ENCODE data around the gene GNG7.
"Not testable (repeated sequence)": the region's sequence is repeated elsewhere in the genome, so short reads cannot be mapped to it uniquely, and the experiment has no call there.

GNG7 gene

DNA sequence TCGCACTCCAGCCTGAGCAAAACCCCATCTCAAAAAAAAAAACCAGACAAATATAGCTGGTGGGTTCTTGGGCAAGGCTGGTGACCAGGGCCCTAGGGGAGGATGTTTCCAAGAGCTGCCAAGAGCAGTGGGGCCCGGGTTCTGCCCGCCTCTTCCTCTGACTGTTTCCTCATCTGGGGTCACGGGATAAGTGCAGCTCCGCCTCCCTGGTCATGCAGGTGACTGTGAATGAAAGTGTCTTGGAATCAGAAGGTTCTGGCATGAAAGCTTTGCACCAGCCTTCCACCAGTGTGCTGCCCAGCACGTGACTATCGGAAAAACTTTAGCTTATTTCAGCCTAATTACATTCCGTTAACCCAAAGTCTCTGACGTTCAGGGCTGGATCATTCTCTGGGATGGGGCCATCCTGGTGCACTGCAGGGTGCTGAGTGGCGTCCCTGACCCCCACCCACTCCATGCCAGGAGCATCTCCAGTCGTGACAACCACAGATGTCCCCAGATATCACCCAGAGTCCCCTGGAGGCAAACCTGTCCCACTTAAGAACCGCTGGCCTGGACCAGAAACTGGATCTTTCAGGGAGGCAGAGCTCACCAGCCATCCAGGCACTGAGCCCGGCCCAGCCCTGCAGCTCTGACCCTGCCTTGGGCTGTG is 85.6 kb downstream of the GNG7 start:
- no peak for DNase-seq

DNA sequence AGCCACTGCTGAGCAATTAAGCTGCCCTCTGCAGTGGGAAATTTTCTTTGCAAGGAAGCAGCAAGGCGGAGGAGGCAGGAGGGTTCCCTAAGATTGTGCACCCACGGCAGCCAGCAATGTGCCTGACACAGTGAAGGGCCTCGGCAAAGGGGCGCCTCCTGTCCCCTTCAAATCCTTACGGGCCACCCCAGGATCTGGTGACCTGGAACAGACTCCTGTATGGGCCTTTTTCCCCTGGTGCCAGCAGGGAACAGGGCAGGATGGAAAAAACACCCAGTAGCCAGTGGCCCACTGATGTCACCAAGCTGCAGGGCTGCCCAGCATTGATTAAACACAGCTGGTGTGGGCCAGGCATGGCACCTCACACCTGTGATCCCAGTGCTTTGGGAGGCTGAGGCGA is 86.7 kb downstream of the GNG7 start:
- no peak for DNase-seq

DNA sequence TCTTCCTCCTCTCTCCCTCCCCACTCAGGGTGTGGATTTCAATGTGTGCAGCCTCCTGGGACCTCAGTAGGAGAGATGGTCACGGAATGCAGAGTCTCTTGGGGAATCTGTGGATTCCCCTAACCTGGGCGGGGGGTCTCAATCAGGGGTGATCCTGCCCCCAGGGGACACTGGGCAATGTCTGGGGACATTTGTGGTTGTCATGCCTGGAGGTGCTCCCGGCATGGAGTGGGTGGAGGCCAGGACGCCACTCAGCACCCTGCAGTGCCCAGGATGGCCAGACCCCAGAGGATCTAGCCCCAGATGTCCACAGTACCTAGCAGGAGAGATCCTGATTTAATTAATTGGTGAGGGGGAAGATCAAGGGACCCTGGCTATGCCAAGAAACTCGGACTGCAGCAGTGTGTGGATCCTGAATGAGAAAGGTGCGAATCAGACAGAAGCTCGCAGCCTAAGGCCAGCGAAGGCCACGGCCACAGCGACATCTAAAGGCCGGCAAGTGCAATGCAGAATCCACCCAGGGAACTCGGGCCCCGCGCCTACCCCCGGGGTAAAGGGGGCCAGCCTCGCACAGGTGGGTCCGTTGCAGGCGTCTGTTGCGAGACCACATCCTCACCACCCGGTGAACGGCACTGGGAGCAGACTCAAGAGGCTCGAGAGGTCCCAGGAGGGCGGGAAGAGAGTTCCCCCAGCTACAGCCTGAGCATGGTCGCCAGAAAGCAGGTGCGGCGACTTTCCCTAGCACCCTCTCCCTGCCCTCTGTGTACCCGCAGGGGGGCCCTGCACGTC is 88.8 kb downstream of the GNG7 start:
- DNase-seq = peak; percentile 66

DNA sequence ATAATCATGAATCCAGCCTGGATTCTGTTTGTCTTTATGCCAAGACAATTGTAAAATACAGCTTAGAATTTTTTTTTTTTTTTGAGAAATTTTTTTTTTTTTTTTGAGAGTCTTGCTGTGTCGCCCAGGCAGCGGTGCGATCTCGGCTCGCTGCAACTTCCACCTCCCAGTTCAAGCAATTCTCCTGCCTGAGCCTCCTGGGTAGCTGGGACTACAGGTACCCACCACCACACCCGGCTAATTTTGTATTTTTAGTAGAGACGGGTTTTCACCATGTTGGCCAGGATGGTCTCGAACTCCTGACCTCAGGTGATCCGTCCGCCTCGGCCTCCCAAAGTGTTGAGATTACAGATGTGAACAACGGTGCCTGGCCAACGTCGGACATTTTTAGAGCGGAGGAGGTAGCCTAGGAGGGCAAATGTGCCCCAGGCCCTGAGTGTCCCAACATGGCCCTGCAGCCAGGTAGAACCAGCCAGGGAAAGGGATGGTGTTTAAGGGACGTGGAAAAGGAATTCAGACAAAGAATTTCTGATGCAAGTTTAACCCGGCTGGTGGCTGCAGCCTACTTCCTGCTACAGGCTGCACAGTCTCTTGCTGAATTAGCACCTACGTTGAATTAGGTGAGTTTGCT is 89.8 kb downstream of the GNG7 start:
- DNase-seq = no peak

DNA sequence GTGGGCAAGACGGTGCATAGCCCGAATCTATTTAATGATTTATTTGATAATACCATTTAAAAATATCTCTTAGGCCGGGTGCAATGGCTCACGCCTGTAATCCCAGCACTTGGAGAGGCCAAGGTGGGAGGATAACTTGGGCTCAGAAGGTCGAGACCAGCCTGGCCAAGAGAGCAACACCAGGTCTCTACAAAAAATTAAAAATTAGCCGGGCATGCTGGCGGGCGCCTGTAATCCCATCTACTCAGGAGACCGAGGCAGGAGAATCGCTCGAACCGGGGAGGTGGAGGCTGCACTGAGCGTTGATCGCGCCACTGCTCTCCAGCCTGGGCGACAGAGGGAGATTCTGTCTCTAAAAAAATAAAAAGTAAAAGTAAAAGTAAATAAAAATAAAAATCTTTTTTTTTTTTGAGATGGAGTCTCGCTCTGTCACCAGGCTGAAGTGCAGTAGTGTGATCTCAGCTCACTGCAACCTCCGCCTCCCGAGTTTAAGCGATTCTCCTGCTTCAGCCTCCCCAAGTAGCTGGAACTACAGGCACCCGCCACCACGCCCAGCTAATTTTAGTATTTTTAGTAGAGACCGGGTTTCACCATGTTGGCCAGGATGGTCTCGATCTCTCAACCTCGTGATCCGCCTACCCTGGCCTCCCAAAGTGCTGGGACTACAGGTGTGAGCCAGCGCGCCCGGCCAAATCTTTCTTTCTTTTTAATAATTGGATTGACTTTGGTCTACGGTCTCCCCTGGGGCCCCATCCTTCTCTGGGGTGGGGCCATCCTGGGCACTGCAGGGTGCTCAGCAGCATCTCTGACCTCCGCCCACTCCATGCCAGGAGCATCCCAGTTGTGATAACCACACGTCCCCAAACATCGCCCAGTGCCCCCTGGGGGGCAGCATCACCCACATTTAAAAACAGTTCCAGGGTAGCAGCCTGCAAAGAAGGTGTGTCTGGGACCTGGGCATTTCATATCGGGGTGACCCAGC is 90.7 kb downstream of the GNG7 start:
- no peak for DNase-seq

DNA sequence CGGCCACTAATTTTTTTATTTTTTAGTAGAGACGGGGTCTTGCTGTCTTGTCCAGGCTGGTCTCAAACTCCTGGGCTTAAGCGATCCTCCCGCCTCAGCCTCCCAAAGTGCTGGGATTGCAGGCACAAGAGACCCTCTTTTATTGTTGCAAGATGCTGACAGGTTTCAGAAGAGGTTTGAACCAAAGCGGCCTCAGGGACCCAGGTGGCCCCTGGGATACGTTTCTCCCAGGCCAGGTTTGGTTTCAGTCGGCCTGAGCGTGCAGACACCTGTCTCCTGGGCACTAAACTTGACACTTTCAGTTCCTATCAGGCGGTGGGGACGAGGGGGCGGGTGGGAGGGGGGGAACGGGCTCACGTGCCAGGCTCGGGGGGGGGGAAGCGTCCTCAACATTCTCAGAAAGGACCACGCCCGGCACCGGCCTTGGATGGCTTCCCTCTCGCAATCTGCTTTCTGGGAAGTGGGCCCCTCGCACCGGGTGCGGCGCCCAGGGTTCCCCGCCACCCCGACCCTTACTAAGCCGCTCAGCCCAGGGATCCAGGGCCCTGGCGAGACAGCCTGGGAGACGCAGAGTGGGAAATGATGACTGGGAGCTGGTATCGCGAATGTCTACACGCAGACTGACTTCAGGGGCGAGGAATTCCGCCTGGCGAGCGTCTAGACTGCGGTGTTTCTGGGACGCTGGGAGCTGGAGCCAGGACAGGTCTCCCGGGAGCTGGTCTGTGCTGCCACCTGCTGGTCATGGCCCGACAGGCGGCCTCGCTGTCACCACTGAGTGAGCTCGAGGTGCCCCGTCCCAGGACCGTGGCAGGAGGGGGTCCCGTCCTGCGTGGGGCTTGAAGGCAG is 91.6 kb downstream of the GNG7 start:
- DNase-seq = peak; percentile 92

DNA sequence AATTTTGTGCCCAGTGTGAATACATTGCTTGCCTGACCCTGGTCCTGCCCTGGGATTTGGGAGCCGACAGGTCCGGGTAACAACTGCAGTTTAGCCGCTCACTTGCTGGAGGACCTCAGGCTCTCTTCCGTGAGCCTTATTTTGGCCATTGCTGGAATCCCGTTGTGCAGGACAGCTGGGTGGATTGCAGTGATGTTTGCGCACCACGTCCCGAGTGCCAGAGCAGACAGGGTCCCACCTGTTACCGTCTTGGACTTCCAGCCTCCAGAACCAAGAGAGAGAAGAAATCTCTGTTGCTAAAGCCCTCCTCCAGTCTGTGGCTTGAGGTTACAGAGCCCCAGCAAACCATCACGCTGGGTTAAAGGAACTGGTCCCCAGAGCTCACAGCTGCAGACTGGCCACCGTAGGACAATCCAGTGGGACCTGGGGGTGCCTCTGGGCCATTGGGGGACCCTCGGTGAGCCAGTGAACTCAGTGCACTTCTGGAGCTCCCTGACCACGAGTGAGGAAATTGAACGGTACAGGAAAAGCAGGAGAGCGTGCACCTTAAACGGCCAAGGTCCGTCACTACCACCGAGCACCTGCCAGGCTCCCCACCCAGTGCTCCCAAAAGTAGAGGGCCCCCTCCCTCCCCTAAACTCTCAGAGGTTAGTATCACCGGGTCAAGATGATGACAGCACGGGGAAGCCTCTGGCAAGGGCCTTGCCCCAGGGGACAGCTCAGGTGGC is 92.9 kb downstream of the GNG7 start:
- DNase-seq = no peak

DNA sequence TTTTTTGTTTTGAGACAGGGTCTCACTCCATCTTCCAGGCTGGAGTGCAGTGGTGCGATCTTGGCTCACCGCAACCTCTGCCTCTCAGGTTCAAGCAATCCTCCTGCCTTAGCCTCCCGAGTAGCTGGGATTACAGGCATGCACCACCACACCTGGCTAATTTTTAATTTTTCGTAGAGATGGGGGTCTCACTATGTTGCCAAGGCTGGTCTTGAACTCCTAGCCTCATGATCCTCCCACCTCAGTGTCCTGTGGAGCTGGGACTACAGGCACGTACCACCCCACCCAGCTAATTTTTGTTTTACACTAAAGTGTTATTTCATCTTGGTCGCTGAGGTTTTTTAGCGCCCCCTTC is 93.5 kb downstream of the GNG7 start:
- not testable (repeated sequence) for DNase-seq

DNA sequence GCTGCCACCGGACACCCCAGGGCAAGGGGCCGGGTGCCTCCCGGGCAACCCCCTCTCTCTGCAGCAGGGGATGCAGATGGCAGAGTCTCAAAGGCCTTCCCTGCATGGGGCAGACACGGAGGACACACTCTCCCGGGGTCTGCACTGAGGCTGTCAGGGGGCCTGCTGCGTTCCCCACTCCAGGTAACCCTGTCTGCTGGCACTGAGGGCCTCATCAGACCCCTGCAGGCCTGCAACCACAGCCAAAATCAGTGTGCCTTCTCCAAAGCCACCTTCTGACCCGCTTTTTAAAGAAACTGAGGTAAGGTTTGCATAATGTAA is 93.9 kb downstream of the GNG7 start:
- no peak for DNase-seq

DNA sequence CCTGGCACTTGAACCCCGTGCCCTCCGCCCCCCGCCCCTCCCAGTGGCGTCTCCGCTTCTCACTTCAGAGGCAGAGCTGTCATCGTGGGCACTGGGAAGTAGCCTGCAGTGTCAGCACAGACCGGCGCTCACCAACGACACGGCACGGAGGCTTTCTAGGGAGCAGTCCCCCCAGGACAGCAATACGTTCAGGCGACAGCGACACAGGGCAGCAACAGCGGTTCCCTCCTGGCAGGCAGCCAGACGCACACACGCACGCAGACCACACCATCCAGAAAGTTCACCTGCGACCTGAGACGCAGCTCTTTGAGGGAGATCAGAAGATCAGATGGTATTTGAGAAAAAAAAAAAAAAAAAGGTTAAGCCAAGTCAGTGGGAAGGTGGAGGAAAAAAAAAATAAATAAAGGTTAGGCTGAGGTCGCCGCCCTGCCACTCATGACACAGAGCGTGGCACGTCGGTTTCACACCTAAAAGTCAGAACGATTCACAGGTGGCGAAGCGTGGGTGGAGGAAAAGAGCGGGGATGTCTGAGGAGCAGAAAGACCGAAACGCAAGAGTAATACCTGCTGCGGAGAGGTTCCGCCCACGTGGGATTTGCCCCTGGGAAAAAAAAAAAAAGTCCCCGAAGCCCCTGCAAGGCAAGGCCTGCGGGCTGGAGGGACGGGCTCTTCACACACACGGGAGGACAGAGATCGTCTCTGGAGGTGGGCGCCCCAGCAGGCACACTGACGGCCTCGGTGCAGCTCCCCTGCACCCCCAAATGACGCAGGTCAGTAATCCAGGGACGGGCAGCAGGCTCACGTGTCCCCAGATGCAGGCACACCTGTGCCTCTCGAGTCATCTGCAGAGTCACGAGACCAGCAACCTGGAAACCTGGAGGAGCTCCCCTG is 94.5 kb downstream of the GNG7 start:
- DNase-seq = peak; percentile 94

DNA sequence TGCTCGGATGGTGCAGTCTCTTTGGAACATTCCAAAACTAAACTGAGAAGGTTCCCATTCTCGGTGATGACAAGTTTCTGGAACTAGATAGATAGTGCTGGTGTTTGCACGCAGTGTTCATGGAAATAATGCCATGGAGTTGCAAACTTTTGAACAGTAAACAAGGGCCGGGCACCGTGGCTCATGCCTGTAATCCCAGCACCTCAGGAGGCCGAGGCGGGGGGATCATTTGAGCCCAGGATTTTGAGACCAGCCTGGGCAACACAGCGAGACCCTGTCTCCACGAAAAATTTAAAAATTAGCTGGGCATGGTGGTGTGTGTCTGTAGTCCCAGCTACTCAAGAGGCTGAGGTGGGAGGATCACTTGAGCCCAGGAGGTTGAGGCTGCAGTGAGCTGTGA is 95.7 kb downstream of the GNG7 start:
- not testable (repeated sequence) for DNase-seq

DNA sequence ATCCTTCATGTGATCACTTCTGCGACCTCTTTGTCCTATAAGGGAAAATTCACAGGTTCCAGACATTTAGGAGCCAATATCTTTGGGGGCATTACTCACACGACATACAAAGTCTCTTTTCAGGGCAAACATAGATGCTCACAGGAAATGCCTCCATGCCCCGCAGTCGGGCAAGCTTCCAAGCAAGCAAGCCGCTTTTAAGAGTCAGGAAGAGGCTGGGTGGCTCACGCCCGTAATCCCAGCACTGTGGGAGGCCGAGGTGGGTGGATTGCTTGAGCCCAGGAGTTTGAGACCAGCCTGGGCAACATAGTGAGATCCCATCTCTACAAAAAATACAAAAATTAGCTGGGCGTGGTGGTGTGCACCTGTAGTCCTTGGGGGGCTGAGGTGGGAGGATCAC is 96.6 kb downstream of the GNG7 start:
- not testable (repeated sequence) for DNase-seq

DNA sequence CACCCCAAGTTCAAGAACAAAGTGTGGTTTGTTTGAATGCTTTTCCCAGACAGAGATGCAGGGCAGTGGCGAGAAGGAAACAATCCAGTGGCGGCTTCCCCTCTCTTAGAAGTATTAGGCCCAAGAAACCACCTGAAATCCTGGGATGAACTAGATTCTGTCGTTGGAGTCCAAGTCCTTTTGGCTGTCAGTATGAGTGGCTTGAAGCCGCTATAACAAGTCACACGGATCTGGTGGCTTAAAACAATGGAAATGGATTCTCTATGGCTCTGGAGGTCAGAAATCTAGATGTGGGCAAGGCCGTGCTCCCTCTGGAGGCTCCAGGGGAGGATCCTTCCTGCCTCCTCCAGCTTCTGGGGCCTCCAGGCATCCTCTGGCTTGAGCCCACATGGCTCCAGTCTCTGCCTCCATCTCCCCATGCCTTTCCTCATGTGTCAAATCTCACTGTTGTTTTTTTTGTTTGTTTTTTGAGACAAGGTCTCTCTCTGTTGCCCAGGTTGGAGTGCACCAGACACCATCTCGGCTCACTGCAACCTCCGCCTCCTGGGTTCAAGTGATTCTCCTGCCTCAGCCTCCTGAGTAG is 97.7 kb downstream of the GNG7 start:
- DNase-seq = no peak

DNA sequence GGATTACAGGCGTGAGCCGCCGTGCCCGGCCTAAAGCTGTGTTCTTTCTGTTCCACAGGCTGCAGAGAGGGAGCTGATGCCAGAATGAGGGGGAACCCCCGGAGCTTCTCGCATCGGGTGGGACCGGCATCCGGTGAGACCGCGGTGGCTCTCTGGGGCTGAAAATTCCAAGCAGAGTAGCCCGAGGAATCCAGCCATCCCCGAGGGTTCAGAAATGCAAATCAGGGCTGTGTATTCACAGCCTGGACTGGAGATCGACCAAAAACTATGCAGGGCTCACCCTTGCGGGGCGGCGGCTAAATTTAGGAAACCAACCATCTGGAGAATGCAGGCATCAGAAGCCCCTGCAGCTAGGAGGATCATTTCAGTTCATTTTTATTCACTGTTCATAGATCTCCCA is 99.2 kb downstream of the GNG7 start:
- DNase-seq = no peak

DNA sequence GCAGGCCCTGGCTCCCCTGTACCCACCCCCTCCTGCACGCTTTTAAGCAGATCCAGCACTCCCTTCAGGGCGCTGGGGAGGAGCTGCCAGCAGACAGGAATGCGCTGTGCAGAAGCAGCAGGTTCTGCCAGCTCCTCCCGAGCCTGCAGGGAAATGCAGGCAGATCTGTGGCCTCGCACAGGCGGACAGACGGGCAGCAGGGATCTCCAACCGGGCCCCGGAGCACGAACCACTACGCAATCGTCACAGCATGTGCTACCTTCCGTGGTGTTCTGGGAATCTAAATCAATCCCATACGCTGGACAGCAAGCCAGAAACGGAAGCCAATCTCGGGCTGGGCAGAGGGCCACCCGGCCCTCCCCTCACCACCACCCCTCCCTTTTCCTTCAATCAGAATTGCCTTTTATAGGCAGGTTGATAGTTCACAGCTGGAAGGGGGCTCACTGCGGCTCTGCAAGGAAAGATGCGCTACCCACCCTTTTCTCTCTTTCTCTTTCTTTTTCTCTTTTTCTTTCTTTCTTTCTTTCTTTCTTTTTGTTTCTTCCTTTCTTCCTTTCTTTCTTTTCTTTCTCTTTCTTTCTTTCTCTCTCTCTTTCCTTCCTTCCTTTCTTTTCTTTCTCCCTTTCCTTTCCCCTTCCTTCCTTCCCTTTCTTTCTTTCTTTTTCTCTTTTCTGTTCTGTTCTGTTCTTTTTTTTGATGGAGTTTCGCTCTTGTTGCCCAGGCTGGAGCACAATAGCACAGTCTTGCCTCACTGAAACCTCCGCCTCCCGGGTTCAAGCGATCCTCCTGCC is 99.9 kb downstream of the GNG7 start:
- DNase-seq = no peak

DNA sequence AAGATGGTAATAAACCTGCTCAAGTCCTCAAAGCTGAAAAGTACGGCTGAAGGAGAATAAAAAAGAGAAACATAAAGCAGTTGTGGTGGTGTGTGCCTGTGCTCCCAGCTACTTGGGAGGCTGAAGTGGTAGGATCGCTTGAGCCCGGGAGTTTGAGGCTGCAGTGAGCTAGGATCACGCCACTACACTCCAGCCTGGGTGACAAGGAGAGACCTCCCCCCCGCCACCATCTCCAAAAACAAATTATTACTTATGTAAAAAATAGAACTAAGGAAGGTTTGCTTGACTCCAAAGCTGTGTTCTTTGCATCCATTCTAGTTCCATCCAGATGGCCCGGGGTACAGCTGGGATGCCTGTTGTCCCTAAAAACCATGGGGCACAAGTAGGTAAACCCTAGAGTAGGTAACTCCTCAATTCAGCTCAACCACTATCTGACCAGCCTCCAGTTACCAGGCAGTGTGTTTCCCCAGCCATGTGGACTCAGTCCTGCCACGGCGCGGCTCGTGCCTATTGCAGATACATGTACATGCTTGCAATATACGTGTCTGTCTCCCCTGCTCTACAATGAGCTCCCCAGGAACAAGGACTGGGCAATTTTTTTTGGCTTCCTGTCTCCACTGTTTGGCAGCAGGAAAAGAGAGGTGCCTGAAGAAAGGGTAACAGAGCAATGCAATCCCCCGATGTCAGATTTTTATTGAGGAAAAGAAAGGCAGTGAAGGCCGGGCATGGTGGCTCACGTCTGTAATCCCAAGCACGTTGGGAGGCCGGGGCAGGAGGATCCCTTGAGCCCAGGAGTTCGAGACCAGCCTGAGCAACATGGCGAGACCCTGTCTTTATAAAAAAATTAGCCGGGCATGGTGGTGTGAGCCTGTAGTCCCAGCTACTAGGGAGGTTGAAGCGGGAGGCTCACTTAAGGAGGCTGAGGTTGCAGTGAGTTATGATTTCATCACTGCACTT is 101.3 kb downstream of the GNG7 start:
- DNase-seq = no peak

DNA sequence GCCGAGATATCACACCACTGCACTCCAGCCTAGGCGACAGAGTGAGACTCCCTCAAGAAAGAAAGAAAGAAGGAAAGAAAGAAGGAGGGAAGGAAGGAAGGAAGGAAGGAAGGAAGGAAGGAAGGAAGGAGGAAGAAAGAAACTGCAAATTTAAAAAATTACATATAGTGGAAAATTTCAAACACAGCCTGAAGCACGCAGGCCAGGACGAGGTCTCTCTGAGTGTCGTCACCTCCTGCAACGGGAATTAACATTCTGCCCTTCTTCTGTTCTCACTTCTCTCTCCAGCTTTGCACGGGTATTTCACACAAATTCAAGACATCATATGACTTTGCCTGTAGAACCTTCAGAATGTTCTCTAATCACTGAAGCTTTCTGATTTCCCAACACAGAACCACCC is 108.2 kb downstream of the GNG7 start:
- no peak for DNase-seq

DNA sequence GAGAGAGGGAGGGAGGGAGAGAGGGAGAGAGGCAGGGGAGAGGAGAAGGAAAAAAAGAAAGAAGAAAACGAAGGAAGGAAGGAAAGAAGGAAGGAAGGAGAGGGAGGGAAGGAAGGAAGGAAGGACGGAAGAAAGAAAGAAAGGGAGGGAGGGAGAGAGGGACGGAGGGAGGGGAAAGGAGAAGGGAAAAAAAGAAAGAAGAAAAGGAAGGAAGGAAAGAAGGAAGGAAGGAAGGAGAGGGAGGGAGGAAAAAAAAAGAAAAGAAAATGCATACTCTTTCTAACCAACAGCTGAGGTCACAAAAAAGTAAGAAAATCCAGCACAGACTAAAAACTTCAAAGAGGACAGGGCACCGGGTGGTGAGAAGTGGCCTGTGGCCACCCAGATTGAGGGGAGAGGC is 109.7 kb downstream of the GNG7 start:
- DNase-seq = no peak
